Stimulated activated CD4-positive, alpha-beta T cell treated with anti-CD3 and anti-CD28 coated beads, Interleukin-15, amount 100 ng/mL, for 1 hour (primary cell): ENCODE measurements around the gene GREB1.

Source experiments
- DNase-seq, 2 donors: peaks; one replicate each; pipeline ENCODE4 v3.0.0-alpha.2; 2020; ENCODE audit warnings: low read depth in 1 of 2, low spot score in 1 of 2

GREB1 gene

GRCh38 chr2:11578986-11579774 is 45.3 kb downstream of the GREB1 start:
- no peak for DNase-seq

GRCh38 chr2:11579867-11580659 is 46.2 kb downstream of the GREB1 start:
- DNase-seq: no peak

GRCh38 chr2:11580697-11581096 is 46.9 kb downstream of the GREB1 start:
- DNase-seq: no peak

- DNase-seq: no peak
Observed at GRCh38 chr2:11581124-11581796, 47.4 kb downstream of the GREB1 start.

GRCh38 chr2:11581797-11582611 is 48.2 kb downstream of the GREB1 start:
- no peak for DNase-seq

- no peak for DNase-seq
Observed at GRCh38 chr2:11582612-11582861, 48.7 kb downstream of the GREB1 start.

- DNase-seq: peak in 1 of 2 donors; percentile 54
Observed at GRCh38 chr2:11582862-11583752, 49.3 kb downstream of the GREB1 start.

- peak; percentile 11 to 68 for DNase-seq
Observed at GRCh38 chr2:11583840-11584524, 50.1 kb downstream of the GREB1 start.

- DNase-seq: no peak
Observed at GRCh38 chr2:11584525-11585056, 50.7 kb downstream of the GREB1 start.

GRCh38 chr2:11585071-11585470 is 51.2 kb downstream of the GREB1 start:
- no peak for DNase-seq

GRCh38 chr2:11588228-11589110 is 54.6 kb downstream of the GREB1 start:
- DNase-seq: no peak

GRCh38 chr2:11589316-11589940 is 55.6 kb downstream of the GREB1 start:
- no peak for DNase-seq

GRCh38 chr2:11590193-11590592 is 56.3 kb downstream of the GREB1 start:
- DNase-seq: no peak

GRCh38 chr2:11591091-11591490 is 57.2 kb downstream of the GREB1 start:
- no peak for DNase-seq

- DNase-seq: no peak
Observed at GRCh38 chr2:11592671-11593574, 59.1 kb downstream of the GREB1 start.

- DNase-seq: no peak
Observed at GRCh38 chr2:11596801-11597200, 63.0 kb downstream of the GREB1 start.
